K562 (cell line): ENCODE measurements around the gene AMIGO1. TPM values are rescaled to one million over a fixed set of nuclear protein-coding genes. Genes with fewer than 3 reads are reported as not detected.

Experiments
- CAMTA2 ChIP-seq: fragments of 250-450 bp; sonication (Bioruptor Pico); conservative IDR thresholded peaks from 2 replicates; pipeline ENCODE4 v1.5.1; 2022
- MTA1 ChIP-seq: fragments of 450-650 bp; IDR thresholded peaks from 2 replicates; pipeline ENCODE4 v1.6.1; 2017; ENCODE audit warnings: borderline replicate concordance
- NR2C1 ChIP-seq, 2 experiments: fragments of 450-650 bp; IDR thresholded peaks; 2 replicates each; pipeline ENCODE4 v1.6.1; 2017; ENCODE audit warnings: mild to moderate bottlenecking in 2 of 2, antibody characterized with exemption in 1 of 2, inconsistent platforms in 1 of 2, missing compliant biosample characterization in 1 of 2, missing genetic modification characterization in 1 of 2
- TEAD1 ChIP-seq, 2 experiments: fragments of 450-650 bp in 1 of 2; sonication (generic) in 1 of 2; formaldehyde crosslinking; IDR thresholded peaks; 2 replicates each; pipeline versions ENCODE4 v1.4.0 to v1.8.0; 2020 to 2022; ENCODE audit warnings: mild to moderate bottlenecking in 2 of 2, missing genetic modification reagents in 1 of 2
- TEAD4 ChIP-seq, 2 experiments: sonication (generic) in 1 of 2; formaldehyde crosslinking in 1 of 2; IDR thresholded peaks; 2 replicates each; pipeline versions ENCODE4 v1.6.1 to v1.8.0; 2012 to 2022; ENCODE audit warnings: borderline replicate concordance in 1 of 2, inconsistent platforms in 1 of 2, low read length in 1 of 2, mild to moderate bottlenecking in 1 of 2, missing genetic modification reagents in 1 of 2
- TOE1 ChIP-seq, 2 experiments: fragments of 450-650 bp in 1 of 2; sonication (generic) in 1 of 2; formaldehyde crosslinking in 1 of 2; IDR thresholded peaks; 2 replicates each; pipeline versions ENCODE4 v1.7.1 to v1.8.0; 2016 to 2022; ENCODE audit warnings: borderline replicate concordance in 2 of 2, mild to moderate bottlenecking in 2 of 2, antibody characterized with exemption in 1 of 2, inconsistent platforms in 1 of 2, low read depth in 1 of 2, missing genetic modification reagents in 1 of 2, moderate library complexity in 1 of 2
- ZNF384 ChIP-seq: IDR thresholded peaks from 2 replicates; pipeline ENCODE4 v1.6.1; 2012; ENCODE audit warnings: low read depth, low read length, improper control_type of control experiment
- polyA plus RNA-seq, 8 experiments: library from polyadenylated mRNA; depleted of rRNA in 4 of 8; stranded (reverse) in 5 of 8; unstranded in 3 of 8; fragments of >200 nt; fragmentation: Nextera tagmentation in 2 of 8; fragmentation: Illumina TruSeq in 1 of 8; extraction: Ambion mirVana in 2 of 8; extraction: Trizol in 1 of 8; gene quantifications; 2 replicates each; pipeline versions ENCODE4 v1.2.1 to v1.2.3, GENCODE V29; 2011 to 2014; ENCODE audit warnings: inconsistent platforms in 1 of 8, missing spikeins in 1 of 8
- total RNA-seq, 7 experiments: library from RNA; depleted of rRNA in 6 of 7; stranded (reverse); fragments of >200 nt in 6 of 7; fragmentation: Illumina TruSeq in 2 of 7; extraction: Trizol in 2 of 7; gene quantifications; 2 replicates each; pipeline versions ENCODE4 v1.2.1 to v1.2.3, GENCODE V29; 2011 to 2021; ENCODE audit warnings: low replicate concordance in 1 of 7
- TF ChIP-seq, protein P1 (sequence below): fragments of 250-450 bp; sonication (Bioruptor Pico); IDR thresholded peaks from 2 replicates; pipeline ENCODE4 v1.4.0; 2020; ENCODE audit warnings: borderline replicate concordance
- TF ChIP-seq, protein P2 (sequence below), 2 experiments: fragments of 450-650 bp in 1 of 2; sonication (generic) in 1 of 2; formaldehyde crosslinking in 1 of 2; IDR thresholded peaks; 2 replicates each; pipeline versions ENCODE4 v1.7.1 to v1.9.0; 2016 to 2022; ENCODE audit warnings: inconsistent platforms in 1 of 2, mild to moderate bottlenecking in 1 of 2, missing genetic modification reagents in 1 of 2
- TF ChIP-seq, protein P3 (sequence below), 2 experiments: fragments of 200-800 bp in 1 of 2; sonication (Bioruptor generic) in 1 of 2; sonication (generic) in 1 of 2; formaldehyde crosslinking in 1 of 2; IDR thresholded peaks in 1 of 2; conservative IDR thresholded peaks in 1 of 2; 2 replicates each; pipeline versions ENCODE4 v1.5.0 to v1.6.1; 2016 to 2020; ENCODE audit warnings: missing compliant biosample characterization in 1 of 2, missing genetic modification characterization in 1 of 2, missing genetic modification reagents in 1 of 2

The AMIGO1 gene
- total and polyA plus RNA-seq, 9 of the 15 experiments (the other 6 are each of a cell fraction or from before 2014, with no cell fraction given): 0.24 to 1.0 (median 0.54) TPM

DNA sequence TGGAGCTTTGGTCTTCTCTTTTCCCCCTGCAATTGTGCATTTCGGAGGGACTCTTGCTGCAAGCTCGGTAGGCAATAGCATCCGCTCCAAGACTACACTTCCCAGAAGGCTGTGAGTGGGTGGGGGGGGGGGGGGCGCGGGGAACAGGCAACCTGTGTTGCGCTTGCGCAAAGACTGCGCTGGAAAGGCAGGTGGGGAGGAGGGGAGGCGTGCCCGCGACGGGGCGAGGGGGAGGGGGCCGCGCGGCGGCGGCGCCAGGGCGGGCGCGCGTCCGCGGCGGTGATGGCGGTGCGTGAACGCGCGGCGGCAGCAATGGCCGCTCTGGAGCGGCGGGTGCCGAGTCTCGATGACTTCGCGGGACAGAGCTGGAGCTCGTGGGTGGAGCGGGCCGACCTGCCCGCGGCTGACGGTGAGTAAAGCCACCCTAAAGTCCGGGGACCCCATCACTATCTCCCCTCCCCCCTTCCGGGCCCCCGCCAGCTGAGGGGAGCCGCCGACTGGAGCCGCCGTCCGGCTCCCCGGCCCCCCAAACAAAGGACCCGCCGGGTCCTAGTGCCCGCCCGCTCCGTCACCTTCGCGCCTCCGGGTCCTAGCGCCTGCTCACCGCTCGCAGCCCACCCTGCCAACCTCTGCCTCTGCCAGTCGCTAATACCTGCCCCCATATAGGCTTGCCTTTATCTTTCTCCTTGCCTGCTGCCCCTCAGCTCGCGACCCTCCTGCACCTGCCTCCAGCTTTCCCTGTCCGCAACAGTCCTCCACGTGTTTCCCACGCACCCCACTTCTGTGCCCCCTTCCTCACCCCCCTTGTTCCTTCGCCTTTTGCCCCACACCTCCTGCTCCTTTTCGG lies 25.6 kb downstream of the AMIGO1 start, which contains the start of gene ATXN7L2 (continued):
- TF ChIP-seq, protein P1, sequence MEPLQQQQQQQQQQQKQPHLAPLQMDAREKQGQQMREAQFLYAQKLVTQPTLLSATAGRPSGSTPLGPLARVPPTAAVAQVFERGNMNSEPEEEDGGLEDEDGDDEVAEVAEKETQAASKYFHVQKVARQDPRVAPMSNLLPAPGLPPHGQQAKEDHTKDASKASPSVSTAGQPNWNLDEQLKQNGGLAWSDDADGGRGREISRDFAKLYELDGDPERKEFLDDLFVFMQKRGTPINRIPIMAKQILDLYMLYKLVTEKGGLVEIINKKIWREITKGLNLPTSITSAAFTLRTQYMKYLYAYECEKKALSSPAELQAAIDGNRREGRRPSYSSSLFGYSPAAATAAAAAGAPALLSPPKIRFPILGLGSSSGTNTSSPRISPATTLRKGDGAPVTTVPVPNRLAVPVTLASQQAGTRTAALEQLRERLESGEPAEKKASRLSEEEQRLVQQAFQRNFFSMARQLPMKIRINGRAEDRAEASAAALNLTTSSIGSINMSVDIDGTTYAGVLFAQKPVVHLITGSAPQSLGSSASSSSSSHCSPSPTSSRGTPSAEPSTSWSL (CRISPR knock-in tag): no peak
- TF ChIP-seq MTA1 (peak; percentile 78; the same call in 1 of the 2 replicates), ZNF384 (no peak), NR2C1 (IDR thresholded peaks at IDR 0.05) (no peak), NR2C1 (tag; IDR thresholded peaks at IDR 0.05) (peak; percentile 46; the same call in 1 of the 2 replicates), TOE1 (IDR thresholded peaks at IDR 0.05; ENCODE audit: borderline replicate concordance) (peak; percentile 99), TOE1 (CRISPR knock-in tag; IDR thresholded peaks at IDR 0.05; ENCODE audit: borderline replicate concordance, low read depth) (peak; percentile 84; the same call in 1 of the 2 replicates), CAMTA2 (0 out of 2 replicates have a peak, but pooled peaks have one; percentile 54), TEAD1 (CRISPR knock-in tag; IDR thresholded peaks at IDR 0.05) (peak; percentile 75 to 94), TEAD4 (IDR thresholded peaks at IDR 0.05; ENCODE audit: low read length) (peak; percentile 33; the same call in 1 of the 2 replicates), TEAD4 (CRISPR knock-in tag; IDR thresholded peaks at IDR 0.05; ENCODE audit: borderline replicate concordance) (0 out of 2 replicates have a peak, but pooled peaks have one; percentile 35)
- TF ChIP-seq, protein P2, sequence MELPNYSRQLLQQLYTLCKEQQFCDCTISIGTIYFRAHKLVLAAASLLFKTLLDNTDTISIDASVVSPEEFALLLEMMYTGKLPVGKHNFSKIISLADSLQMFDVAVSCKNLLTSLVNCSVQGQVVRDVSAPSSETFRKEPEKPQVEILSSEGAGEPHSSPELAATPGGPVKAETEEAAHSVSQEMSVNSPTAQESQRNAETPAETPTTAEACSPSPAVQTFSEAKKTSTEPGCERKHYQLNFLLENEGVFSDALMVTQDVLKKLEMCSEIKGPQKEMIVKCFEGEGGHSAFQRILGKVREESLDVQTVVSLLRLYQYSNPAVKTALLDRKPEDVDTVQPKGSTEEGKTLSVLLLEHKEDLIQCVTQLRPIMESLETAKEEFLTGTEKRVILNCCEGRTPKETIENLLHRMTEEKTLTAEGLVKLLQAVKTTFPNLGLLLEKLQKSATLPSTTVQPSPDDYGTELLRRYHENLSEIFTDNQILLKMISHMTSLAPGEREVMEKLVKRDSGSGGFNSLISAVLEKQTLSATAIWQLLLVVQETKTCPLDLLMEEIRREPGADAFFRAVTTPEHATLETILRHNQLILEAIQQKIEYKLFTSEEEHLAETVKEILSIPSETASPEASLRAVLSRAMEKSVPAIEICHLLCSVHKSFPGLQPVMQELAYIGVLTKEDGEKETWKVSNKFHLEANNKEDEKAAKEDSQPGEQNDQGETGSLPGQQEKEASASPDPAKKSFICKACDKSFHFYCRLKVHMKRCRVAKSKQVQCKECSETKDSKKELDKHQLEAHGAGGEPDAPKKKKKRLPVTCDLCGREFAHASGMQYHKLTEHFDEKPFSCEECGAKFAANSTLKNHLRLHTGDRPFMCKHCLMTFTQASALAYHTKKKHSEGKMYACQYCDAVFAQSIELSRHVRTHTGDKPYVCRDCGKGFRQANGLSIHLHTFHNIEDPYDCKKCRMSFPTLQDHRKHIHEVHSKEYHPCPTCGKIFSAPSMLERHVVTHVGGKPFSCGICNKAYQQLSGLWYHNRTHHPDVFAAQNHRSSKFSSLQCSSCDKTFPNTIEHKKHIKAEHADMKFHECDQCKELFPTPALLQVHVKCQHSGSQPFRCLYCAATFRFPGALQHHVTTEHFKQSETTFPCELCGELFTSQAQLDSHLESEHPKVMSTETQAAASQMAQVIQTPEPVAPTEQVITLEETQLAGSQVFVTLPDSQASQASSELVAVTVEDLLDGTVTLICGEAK (IDR thresholded peaks at IDR 0.05): peak; percentile 78
- TF ChIP-seq, protein P2 (CRISPR knock-in tag; IDR thresholded peaks at IDR 0.05): peak; percentile 35; the same call in 1 of the 2 replicates
- TF ChIP-seq, protein P3, sequence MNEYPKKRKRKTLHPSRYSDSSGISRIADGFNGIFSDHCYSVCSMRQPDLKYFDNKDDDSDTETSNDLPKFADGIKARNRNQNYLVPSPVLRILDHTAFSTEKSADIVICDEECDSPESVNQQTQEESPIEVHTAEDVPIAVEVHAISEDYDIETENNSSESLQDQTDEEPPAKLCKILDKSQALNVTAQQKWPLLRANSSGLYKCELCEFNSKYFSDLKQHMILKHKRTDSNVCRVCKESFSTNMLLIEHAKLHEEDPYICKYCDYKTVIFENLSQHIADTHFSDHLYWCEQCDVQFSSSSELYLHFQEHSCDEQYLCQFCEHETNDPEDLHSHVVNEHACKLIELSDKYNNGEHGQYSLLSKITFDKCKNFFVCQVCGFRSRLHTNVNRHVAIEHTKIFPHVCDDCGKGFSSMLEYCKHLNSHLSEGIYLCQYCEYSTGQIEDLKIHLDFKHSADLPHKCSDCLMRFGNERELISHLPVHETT (CRISPR knock-in tag; conservative IDR thresholded peaks at IDR 0.05 in 1 of 2, IDR thresholded peaks at IDR 0.05 in 1 of 2): peak in 1 of 2 experiments; percentile 95; a peak in 2 of 4 replicates
